Measurements from ENCODE around the gene ZRANB1. TPM values are rescaled to one million over a fixed set of nuclear protein-coding genes. Genes with fewer than 3 reads are reported as not detected.

ZRANB1 gene
- total RNA-seq, 1 donor from 2014 or later: 24.7 TPM

DNA sequence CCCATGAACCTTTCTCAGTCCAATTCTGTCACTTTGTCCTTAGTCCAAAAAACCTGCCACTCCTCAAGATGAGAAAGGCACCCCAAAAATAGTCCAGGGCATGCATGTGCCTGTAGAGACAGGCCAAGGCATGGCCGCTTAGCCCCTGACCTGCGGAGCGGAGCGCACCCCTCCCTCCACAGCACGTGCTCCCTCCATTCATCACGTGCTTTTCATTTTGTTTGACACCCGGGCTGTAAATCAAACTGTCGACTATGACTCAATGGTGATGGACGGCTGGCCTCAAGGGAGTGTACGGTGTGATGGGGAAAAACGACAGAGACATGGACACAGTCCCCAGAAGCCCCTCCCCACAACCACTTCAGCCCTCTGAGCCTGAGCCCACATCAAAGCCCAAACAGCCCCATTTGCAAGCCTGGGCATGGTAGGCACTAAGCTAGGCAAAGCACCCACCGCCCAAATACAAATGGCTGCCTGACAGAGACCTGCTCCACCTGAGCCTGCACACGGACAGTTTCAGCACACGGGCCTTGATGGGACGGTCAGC, 90.6 kb downstream of the ZRANB1 start:
- no peaks in the 10 kb centered on the region for H3K27me3 ChIP-seq
- no peak overlapping the region for H3K4me3 ChIP-seq
- H3K9me3 ChIP-seq: no peaks in the 10 kb centered on the region
- peaks cover 0 to 4% of the 10 kb centered on the region in 2 donors for H3K36me3 ChIP-seq
- peak overlapping the region; percentile 69 to 75 for H3K27ac ChIP-seq
- peaks cover 7 to 62% of the 10 kb centered on the region in 2 donors for H3K4me1 ChIP-seq
- intact Hi-C loops (cut with DNase I): no loop called here
- TF ChIP-seq, protein P1, sequence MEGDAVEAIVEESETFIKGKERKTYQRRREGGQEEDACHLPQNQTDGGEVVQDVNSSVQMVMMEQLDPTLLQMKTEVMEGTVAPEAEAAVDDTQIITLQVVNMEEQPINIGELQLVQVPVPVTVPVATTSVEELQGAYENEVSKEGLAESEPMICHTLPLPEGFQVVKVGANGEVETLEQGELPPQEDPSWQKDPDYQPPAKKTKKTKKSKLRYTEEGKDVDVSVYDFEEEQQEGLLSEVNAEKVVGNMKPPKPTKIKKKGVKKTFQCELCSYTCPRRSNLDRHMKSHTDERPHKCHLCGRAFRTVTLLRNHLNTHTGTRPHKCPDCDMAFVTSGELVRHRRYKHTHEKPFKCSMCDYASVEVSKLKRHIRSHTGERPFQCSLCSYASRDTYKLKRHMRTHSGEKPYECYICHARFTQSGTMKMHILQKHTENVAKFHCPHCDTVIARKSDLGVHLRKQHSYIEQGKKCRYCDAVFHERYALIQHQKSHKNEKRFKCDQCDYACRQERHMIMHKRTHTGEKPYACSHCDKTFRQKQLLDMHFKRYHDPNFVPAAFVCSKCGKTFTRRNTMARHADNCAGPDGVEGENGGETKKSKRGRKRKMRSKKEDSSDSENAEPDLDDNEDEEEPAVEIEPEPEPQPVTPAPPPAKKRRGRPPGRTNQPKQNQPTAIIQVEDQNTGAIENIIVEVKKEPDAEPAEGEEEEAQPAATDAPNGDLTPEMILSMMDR (IDR thresholded peaks at IDR 0.05): no peak
- DNase-seq (ENCODE audit: low spot score in 2 of 2): no peak

DNA sequence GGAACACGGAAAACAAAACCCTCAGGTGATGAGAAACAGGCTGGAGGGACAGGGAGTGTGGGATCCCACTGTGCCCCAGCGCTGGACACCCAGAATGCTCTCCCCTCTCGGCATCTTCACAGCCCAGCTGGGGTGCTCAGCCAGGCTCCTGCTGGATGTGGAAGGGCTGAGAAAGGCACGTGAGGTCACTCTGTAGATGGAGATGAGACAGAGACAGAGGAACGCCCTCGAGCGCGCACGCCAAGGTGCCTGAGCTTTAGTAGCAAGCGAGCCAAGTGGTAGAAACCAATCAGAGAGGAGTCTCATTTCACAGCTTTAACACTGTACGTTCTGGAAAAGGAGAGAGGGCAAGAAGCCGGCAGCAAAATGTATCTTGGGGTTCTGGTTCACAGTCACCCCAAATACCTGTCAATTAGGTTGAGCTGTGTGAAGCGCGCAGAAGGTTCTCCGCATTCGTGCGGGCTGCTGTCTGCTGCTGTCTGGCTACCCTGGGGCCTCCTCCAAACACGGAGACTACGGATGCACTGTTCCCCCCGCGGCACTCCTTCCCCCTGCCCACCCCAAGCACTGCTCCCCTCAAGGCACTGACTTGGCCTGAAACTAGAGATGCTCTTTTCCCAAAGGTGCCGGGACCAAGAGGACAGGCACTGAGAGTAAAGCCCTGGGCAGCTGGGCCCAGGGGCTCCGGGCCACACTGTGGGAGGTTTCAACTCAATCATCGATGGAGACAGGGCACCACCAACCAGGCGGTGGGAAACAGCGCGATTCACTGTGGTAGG, 91.4 kb downstream of the ZRANB1 start:
- Histone ChIP-seq H3K27ac (peak overlapping the region in 1 of 2 donors; percentile 75), H3K27me3 (no peaks in the 10 kb centered on the region), H3K4me1 (peaks cover 6 to 64% of the 10 kb centered on the region in 2 donors), H3K9me3 (no peaks in the 10 kb centered on the region), H3K36me3 (peaks cover 0 to 4% of the 10 kb centered on the region in 2 donors), H3K4me3 (no peak overlapping the region)
- TF ChIP-seq, protein P1 (IDR thresholded peaks at IDR 0.05): no peak
- intact Hi-C loops (cut with DNase I): no loop called here
- no peak for DNase-seq (ENCODE audit: low spot score in 2 of 2)

DNA sequence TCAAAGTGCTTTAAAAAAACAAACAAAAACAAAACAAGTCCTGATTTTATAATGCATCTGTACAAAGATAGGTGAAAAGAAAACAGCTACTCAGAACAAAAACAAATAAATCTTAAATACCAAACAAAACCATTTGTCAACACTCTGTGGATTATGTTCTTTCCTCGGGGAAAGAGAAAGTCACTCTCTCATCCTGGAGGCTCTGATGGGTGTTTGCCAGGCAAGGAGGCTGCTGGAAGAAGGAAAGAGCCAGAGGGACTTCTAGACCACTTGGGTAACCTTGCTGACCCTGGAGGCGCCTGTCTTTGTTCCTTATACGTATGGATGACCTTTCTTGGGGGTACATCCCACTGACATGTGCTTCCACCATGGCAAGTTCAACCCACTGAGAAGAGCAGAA, 92.8 kb downstream of the ZRANB1 start:
- H3K36me3 ChIP-seq: peaks cover 0 to 4% of the 10 kb centered on the region in 2 donors
- H3K27ac ChIP-seq: peak overlapping the region; percentile 20 to 44
- intact Hi-C loops (cut with DNase I): no loop called here
- no peaks in the 10 kb centered on the region for H3K9me3 ChIP-seq
- no peaks in the 10 kb centered on the region for H3K27me3 ChIP-seq
- H3K4me3 ChIP-seq: peak overlapping the region in 1 of 2 donors; percentile 21
- DNase-seq (ENCODE audit: low spot score in 2 of 2): no peak
- TF ChIP-seq, protein P1 (IDR thresholded peaks at IDR 0.05): no peak
- H3K4me1 ChIP-seq: peaks cover 9 to 71% of the 10 kb centered on the region in 2 donors

GRCh38 chr10:125035136-125035535, 93.2 kb downstream of the ZRANB1 start:
- H3K27ac ChIP-seq: peak overlapping the region; percentile 20 to 44
- no peak for DNase-seq (ENCODE audit: low spot score in 2 of 2)
- H3K4me3 ChIP-seq: peak overlapping the region in 1 of 2 donors; percentile 21
- intact Hi-C loops (cut with DNase I): no loop called here
- TF ChIP-seq, protein P1 (IDR thresholded peaks at IDR 0.05): no peak
- H3K4me1 ChIP-seq: peaks cover 10 to 71% of the 10 kb centered on the region in 2 donors
- H3K27me3 ChIP-seq: no peaks in the 10 kb centered on the region
- no peaks in the 10 kb centered on the region for H3K9me3 ChIP-seq
- peaks cover 0 to 4% of the 10 kb centered on the region in 2 donors for H3K36me3 ChIP-seq

GRCh38 chr10:125035588-125036295, 93.8 kb downstream of the ZRANB1 start:
- Histone ChIP-seq H3K9me3 (no peaks in the 10 kb centered on the region), H3K27me3 (no peaks in the 10 kb centered on the region), H3K4me3 (peak overlapping the region in 1 of 2 donors; percentile 21), H3K27ac (peak overlapping the region; percentile 20 to 44), H3K36me3 (peaks cover 0 to 4% of the 10 kb centered on the region in 2 donors), H3K4me1 (peaks cover 10 to 69% of the 10 kb centered on the region in 2 donors)
- DNase-seq (ENCODE audit: low spot score in 2 of 2): no peak
- intact Hi-C loops (cut with DNase I): no loop called here
- TF ChIP-seq, protein P1 (IDR thresholded peaks at IDR 0.05): no peak

Measured in ascending aorta (tissue), 2 donors.